ENCODE measurements around the gene SUGCT. TPM values are rescaled to one million over a fixed set of nuclear protein-coding genes. Genes with fewer than 3 reads are reported as not detected.

SUGCT gene
- total RNA-seq, 1 experiment from 2014 or later = 5.4 TPM

- Histone ChIP-seq H3K9ac (ENCODE audit: extremely low read depth, insufficient read length, low read length) (no peak overlapping the region), H3K79me1 (ENCODE audit: insufficient read depth, low read depth, low read length, poor library complexity, severe bottlenecking) (no peaks in the 10 kb centered on the region), H3K27me3 (ENCODE audit: insufficient read depth, low read length) (no peaks in the 10 kb centered on the region), H3K27ac (ENCODE audit: insufficient read length, low read depth, low read length) (no peak overlapping the region), H4K20me1 (ENCODE audit: control insufficient read depth, insufficient read depth, insufficient read length) (no peaks in the 10 kb centered on the region), H3K9me3 (ENCODE audit: control insufficient read depth, low read depth, low read length) (no peaks in the 10 kb centered on the region), H4K91ac (ENCODE audit: insufficient read length, low read depth, low read length) (no peak overlapping the region), H3K79me2 (ENCODE audit: insufficient read depth, low read length) (no peaks in the 10 kb centered on the region), H3K23ac (ENCODE audit: insufficient read length, low read depth, low read length) (no peak overlapping the region), H2BK15ac (ENCODE audit: low read depth, low read length) (no peak overlapping the region), H3K14ac (ENCODE audit: insufficient read depth, low read length) (no peak overlapping the region), H2BK20ac (ENCODE audit: low read depth, low read length, poor library complexity, severe bottlenecking) (no peak overlapping the region), H3K4me2 (ENCODE audit: insufficient read depth, insufficient read length, low read length) (no peak overlapping the region), H3K4me1 (ENCODE audit: insufficient read depth, low read length) (no peaks in the 10 kb centered on the region), H2BK5ac (ENCODE audit: insufficient read length, low read length) (no peak overlapping the region), H4K5ac (ENCODE audit: insufficient read length, low read depth, low read length) (no peak overlapping the region), H2AFZ (ENCODE audit: low read length) (no peak overlapping the region), H3K56ac (ENCODE audit: insufficient read length, low read depth, low read length) (no peak overlapping the region), H2AK5ac (ENCODE audit: insufficient read length, low read length) (no peak overlapping the region), H2BK12ac (ENCODE audit: insufficient read length, low read depth, low read length) (no peak overlapping the region), H3K4ac (ENCODE audit: low read depth, low read length) (no peak overlapping the region), H4K8ac (replicated peaks; ENCODE audit: insufficient read length, low read depth, low read length) (no peak overlapping the region), H3K18ac (ENCODE audit: insufficient read length, low read depth, low read length) (no peak overlapping the region), H3T11ph (ENCODE audit: low read length) (no peak overlapping the region), H2BK120ac (ENCODE audit: low read depth, low read length, poor library complexity, severe bottlenecking) (no peak overlapping the region), H3K23me2 (ENCODE audit: insufficient read length, low read depth, low read length, poor library complexity, severe bottlenecking) (no peaks in the 10 kb centered on the region)
- Mint-ChIP-seq H3K4me3 (no peak overlapping the region), H3K9me3 (peaks cover 6 to 10% of the 10 kb centered on the region in 2 experiments; a peak in 4 of 5 replicates), H3K36me3 (ENCODE audit: insufficient read depth in 1 of 3, low read depth in 3 of 3) (peaks cover 0 to 10% (median 2%) of the 10 kb centered on the region in 3 experiments; a peak in 3 of 7 replicates), H3K4me1 (peaks cover 5 to 6% of the 10 kb centered on the region in 2 experiments; a peak in 3 of 4 replicates), H3K27me3 (ENCODE audit: low read depth) (no peaks in the 10 kb centered on the region), H3K27ac (no peak overlapping the region)
- TF ChIP-seq CTCF (conservative IDR thresholded peaks at IDR 0.05) = no peak
- DNase-seq = no peak
- no CpG with 5 or more reads among the region's 1 CpG for WGBS (ENCODE audit: extremely low coverage, insufficient read length, low lambda C conversion rate)
These were observed 247.3 kb downstream of the SUGCT start for GRCh38 chr7:40382145-40382544.
